Neural progenitor cell (in vitro differentiated cells): ENCODE data around the gene TRANK1.

Experiments
- CTCF ChIP-seq: fragments of 200-600 bp; sonication (generic); IDR thresholded peaks from 2 replicates; pipeline ENCODE4 v1.5.1; 2017; ENCODE audit warnings: antibody characterized with exemption, mild to moderate bottlenecking
- EZH2phosphoT487 ChIP-seq: fragments of 200-600 bp; sonication (generic); IDR thresholded peaks from 2 replicates; pipeline ENCODE4 v1.6.1; 2017; ENCODE audit warnings: antibody characterized with exemption

- TF ChIP-seq CTCF, result no peak
- TF ChIP-seq EZH2phosphoT487, result no peak
These were observed 26.8 kb downstream of the TRANK1 start for GRCh38 chr3:36918050-36918449.
